Body of pancreas (tissue), 4 donors: ENCODE measurements around the gene MXI1.

Experiments used
- POLR2A ChIP-seq, 3 donors: fragments of 450-650 bp; IDR thresholded peaks; one replicate each; pipeline ENCODE4 v1.6.1; 2016; ENCODE audit warnings: antibody characterized with exemption in 3 of 3, mild to moderate bottlenecking in 2 of 3
- TF ChIP-seq, protein P1 (sequence below), 7 experiments: fragments of 450-650 bp in 4 of 7; fragments of 200-600 bp in 3 of 7; sonication (generic) in 3 of 7; IDR thresholded peaks; one replicate each; pipeline ENCODE4 v1.5.1; 2016 to 2019; ENCODE audit warnings: antibody characterized with exemption in 7 of 7

DNA sequence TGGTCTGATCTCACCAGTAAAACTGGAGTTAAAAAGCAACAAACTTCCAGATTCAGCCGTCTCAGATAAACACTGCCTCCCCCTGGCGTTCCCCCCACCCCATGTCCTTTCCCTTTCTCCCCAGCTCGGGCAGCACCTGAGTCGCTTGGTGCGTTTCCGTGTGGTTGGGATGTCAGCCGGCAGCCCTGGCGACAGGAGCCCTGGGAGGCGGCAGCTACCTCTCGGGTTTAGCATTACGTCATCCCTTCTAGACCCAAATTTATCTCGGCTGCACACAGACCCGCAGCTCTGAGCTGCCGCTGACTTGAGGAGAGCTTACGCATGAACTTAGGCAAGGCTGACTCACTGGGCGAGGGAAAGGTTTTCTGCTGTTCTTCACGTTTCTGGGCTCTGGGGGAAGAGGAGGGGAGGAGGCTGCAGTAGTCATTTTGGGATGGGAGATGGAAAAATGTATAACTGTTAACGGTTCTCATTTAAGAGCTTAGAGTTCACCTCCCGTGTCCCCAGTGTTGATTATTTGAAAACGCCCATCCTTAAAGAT is 14.4 kb downstream of the MXI1 start:
- TF ChIP-seq, protein P1, sequence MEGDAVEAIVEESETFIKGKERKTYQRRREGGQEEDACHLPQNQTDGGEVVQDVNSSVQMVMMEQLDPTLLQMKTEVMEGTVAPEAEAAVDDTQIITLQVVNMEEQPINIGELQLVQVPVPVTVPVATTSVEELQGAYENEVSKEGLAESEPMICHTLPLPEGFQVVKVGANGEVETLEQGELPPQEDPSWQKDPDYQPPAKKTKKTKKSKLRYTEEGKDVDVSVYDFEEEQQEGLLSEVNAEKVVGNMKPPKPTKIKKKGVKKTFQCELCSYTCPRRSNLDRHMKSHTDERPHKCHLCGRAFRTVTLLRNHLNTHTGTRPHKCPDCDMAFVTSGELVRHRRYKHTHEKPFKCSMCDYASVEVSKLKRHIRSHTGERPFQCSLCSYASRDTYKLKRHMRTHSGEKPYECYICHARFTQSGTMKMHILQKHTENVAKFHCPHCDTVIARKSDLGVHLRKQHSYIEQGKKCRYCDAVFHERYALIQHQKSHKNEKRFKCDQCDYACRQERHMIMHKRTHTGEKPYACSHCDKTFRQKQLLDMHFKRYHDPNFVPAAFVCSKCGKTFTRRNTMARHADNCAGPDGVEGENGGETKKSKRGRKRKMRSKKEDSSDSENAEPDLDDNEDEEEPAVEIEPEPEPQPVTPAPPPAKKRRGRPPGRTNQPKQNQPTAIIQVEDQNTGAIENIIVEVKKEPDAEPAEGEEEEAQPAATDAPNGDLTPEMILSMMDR (IDR thresholded peaks at IDR 0.05), result peak in 4 of 7 experiments; percentile 30 to 39 (median 36)
- TF ChIP-seq POLR2A (IDR thresholded peaks at IDR 0.05), result peak in 2 of 3 donors; percentile 71 to 78
